SHP77 treated with DMSO at 0.1 percent for 48 hours (cell line): ENCODE results near the gene SCAMP4.

ENCODE experiments used
- DNase-seq: peaks from one replicate; lab custom pipeline; 2025; lab: John Stamatoyannopoulos, UW

The SCAMP4 gene

GRCh38 chr19:1956868-1957492 is 51.8 kb downstream of the SCAMP4 start:
- DNase-seq = no peak

- no peak for DNase-seq
Measured at GRCh38 chr19:1957562-1958248, 52.5 kb downstream of the SCAMP4 start.

- no peak for DNase-seq
Measured at GRCh38 chr19:1959928-1960589, 54.9 kb downstream of the SCAMP4 start.

- DNase-seq = no peak
Measured at GRCh38 chr19:1961000-1961883, 56.0 kb downstream of the SCAMP4 start.

- DNase-seq = no peak
Measured at GRCh38 chr19:1962674-1963073, 57.5 kb downstream of the SCAMP4 start.

- DNase-seq = no peak
Measured at GRCh38 chr19:1967087-1967608, 61.9 kb downstream of the SCAMP4 start.

- no peak for DNase-seq
Measured at GRCh38 chr19:1968279-1969175, 63.3 kb downstream of the SCAMP4 start.

GRCh38 chr19:1969176-1970002 is 64.2 kb downstream of the SCAMP4 start:
- DNase-seq = no peak

- DNase-seq = no peak
Measured at GRCh38 chr19:1970003-1970805, 65.0 kb downstream of the SCAMP4 start.

GRCh38 chr19:1970806-1971502 is 65.8 kb downstream of the SCAMP4 start:
- no peak for DNase-seq

GRCh38 chr19:1974381-1975161 is 69.4 kb downstream of the SCAMP4 start:
- no peak for DNase-seq

GRCh38 chr19:1975162-1975480 is 69.9 kb downstream of the SCAMP4 start:
- no peak for DNase-seq
